Liver (tissue), 9 donors: ENCODE data around the gene NUBPL. TPM values are rescaled to one million over a fixed set of nuclear protein-coding genes. Genes with fewer than 3 reads are reported as not detected.

Experiments used
- DNase-seq: peaks from one replicate; pipeline ENCODE4 v3.0.0-alpha.2; 2017; ENCODE audit warnings: low spot score
- H3K27ac ChIP-seq, 2 donors: one replicate each; pipeline ENCODE4 v1.7.0; 2013; ENCODE audit warnings: inconsistent platforms in 2 of 2, low read length in 2 of 2, control low read depth in 1 of 2, low read depth in 1 of 2, mild to moderate bottlenecking in 1 of 2
- H3K27me3 ChIP-seq, 4 donors: one replicate each; pipeline versions ENCODE4 v1.6.1 to v1.7.0; 2013; ENCODE audit warnings: low read length in 3 of 4, inconsistent platforms in 1 of 4, mild to moderate bottlenecking in 1 of 4, moderate library complexity in 1 of 4; ENCODE audit not compliant: control insufficient read depth in 4 of 4, insufficient read depth in 4 of 4
- H3K36me3 ChIP-seq, 4 donors: one replicate each; pipeline versions ENCODE4 v1.6.1 to v1.7.0; 2013; ENCODE audit warnings: low read length in 3 of 4, mild to moderate bottlenecking in 3 of 4, low read depth in 1 of 4, moderate library complexity in 1 of 4; ENCODE audit not compliant: control insufficient read depth in 4 of 4, insufficient read depth in 3 of 4
- H3K4me1 ChIP-seq, 4 donors: one replicate each; pipeline versions ENCODE4 v1.6.1 to v1.7.0; 2013; ENCODE audit warnings: low read length in 3 of 4, mild to moderate bottlenecking in 3 of 4, moderate library complexity in 1 of 4; ENCODE audit not compliant: control insufficient read depth in 4 of 4, insufficient read depth in 4 of 4
- H3K4me3 ChIP-seq, 3 donors: one replicate each; pipeline versions ENCODE4 v1.6.1 to v1.7.0; 2013; ENCODE audit warnings: low read length in 3 of 3, control low read depth in 1 of 3, low read depth in 1 of 3, mild to moderate bottlenecking in 1 of 3
- H3K9ac ChIP-seq, 2 donors: one replicate each; pipeline ENCODE4 v1.7.0; 2013; ENCODE audit warnings: low read length in 2 of 2, mild to moderate bottlenecking in 2 of 2, moderate library complexity in 2 of 2, control low read depth in 1 of 2, low read depth in 1 of 2
- H3K9me3 ChIP-seq, 4 donors: one replicate each; pipeline versions ENCODE4 v1.6.1 to v1.7.0; 2013; ENCODE audit warnings: low read length in 3 of 4; ENCODE audit not compliant: control insufficient read depth in 4 of 4
- CTCF ChIP-seq: fragments of 150-350 bp; IDR thresholded peaks from 2 replicates; pipeline ENCODE4 v1.5.1; 2017; ENCODE audit warnings: improper control_type of control experiment, low read depth, low read length; ENCODE audit not compliant: missing input control
- FOXA1 ChIP-seq: IDR thresholded peaks from 2 replicates; pipeline ENCODE4 v1.6.1; 2016; ENCODE audit warnings: antibody characterized with exemption
- FOXA2 ChIP-seq: IDR thresholded peaks from 2 replicates; pipeline ENCODE4 v1.6.1; 2016; ENCODE audit warnings: antibody characterized with exemption
- GABPA ChIP-seq, 2 donors: IDR thresholded peaks in 1 of 2; conservative IDR thresholded peaks in 1 of 2; 2 replicates each; pipeline ENCODE4 v1.6.1; 2016; ENCODE audit warnings: antibody characterized with exemption in 2 of 2, mild to moderate bottlenecking in 1 of 2, moderate library complexity in 1 of 2
- HNF4A ChIP-seq, 2 donors: conservative IDR thresholded peaks; 2 replicates each; pipeline ENCODE4 v1.6.1; 2016; ENCODE audit warnings: antibody characterized with exemption in 2 of 2, mild to moderate bottlenecking in 2 of 2
- HNF4G ChIP-seq: IDR thresholded peaks from 2 replicates; pipeline ENCODE4 v1.6.1; 2016; ENCODE audit warnings: antibody characterized with exemption
- JUND ChIP-seq, 2 donors: IDR thresholded peaks; 2 replicates each; pipeline ENCODE4 v1.6.1; 2016; ENCODE audit warnings: antibody characterized with exemption in 2 of 2
- NR2F2 ChIP-seq: IDR thresholded peaks from 2 replicates; pipeline ENCODE4 v1.6.1; 2016; ENCODE audit warnings: antibody characterized with exemption
- RAD21 ChIP-seq, 2 donors: IDR thresholded peaks; 2 replicates each; pipeline ENCODE4 v1.6.1; 2016; ENCODE audit warnings: antibody characterized with exemption in 2 of 2, mild to moderate bottlenecking in 2 of 2
- RXRA ChIP-seq, 2 donors: IDR thresholded peaks; 2 replicates each; pipeline ENCODE4 v1.6.1; 2017 to 2018; ENCODE audit warnings: antibody characterized with exemption in 2 of 2, mild to moderate bottlenecking in 1 of 2
- SP1 ChIP-seq: IDR thresholded peaks from 2 replicates; pipeline ENCODE4 v1.6.1; 2018; ENCODE audit warnings: antibody characterized with exemption, mild to moderate bottlenecking
- TAF1 ChIP-seq: conservative IDR thresholded peaks from 2 replicates; pipeline ENCODE4 v1.6.1; 2016; ENCODE audit warnings: antibody characterized with exemption, mild to moderate bottlenecking
- YY1 ChIP-seq: IDR thresholded peaks from 2 replicates; pipeline ENCODE4 v1.6.1; 2016; ENCODE audit warnings: antibody characterized with exemption, mild to moderate bottlenecking
- whole genome bisulfite sequencing: extraction: QIAGEN DNeasy Blood & Tissue Kit; methylation state at CpG from one replicate; pipeline ENCODE4 v1.1.7; 2013; 5-methylcytosine and 5-hydroxymethylcytosine counted together
- polyA plus RNA-seq, 2 donors: library from polyadenylated mRNA; stranded (reverse) in 1 of 2; unstranded in 1 of 2; fragments of 200-250 nt in 1 of 2; fragments of >200 nt in 1 of 2; fragmentation: Nextera tagmentation in 1 of 2; extraction: Ambion mirVana in 1 of 2; gene quantifications; one replicate each; pipeline versions ENCODE4 v1.2.1 to v1.2.3, GENCODE V29; 2013 to 2015
- total RNA-seq, 2 donors: library from RNA; depleted of rRNA; stranded (reverse); fragments of >200 nt; gene quantifications; one replicate each; pipeline ENCODE4 v1.2.3, GENCODE V29; 2014
- TF ChIP-seq, protein P1 (sequence below): IDR thresholded peaks from 2 replicates; pipeline ENCODE4 v1.6.1; 2016; ENCODE audit warnings: antibody characterized with exemption
- TF ChIP-seq, protein P2 (sequence below): IDR thresholded peaks from 2 replicates; pipeline ENCODE4 v1.6.1; 2016; ENCODE audit warnings: antibody characterized with exemption
- TF ChIP-seq, protein P3 (sequence below): IDR thresholded peaks from 2 replicates; pipeline ENCODE4 v1.6.1; 2016; ENCODE audit warnings: antibody characterized with exemption
- donor health status: healthy.
- donor health status: healthy.
- donor health status: healthy.
- donor health status: healthy.
- donor health status: healthy.

NUBPL gene
- total and polyA plus RNA-seq, 4 donors = 4.2 to 9.3 (median 6.7) TPM

DNA sequence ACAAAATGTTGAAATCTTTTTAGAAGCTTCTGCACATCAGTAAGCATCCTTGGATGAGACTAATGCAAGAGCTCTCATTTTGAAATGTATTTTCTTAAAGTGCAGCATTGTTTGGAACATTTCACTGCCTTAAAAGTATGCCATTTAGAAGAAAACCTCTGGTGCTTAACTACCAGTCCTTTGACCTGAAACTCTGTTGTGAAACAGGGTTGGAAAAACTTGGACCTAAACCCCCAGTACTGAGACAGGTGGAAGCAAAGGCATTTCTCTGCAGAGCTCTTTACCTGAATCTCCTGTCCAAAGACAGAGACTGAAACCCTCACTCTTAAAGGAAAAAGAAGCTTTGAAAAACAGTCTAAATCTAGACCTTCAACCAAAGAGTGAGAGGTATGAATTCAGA lies 207.2 kb downstream of the NUBPL start:
- TF ChIP-seq SP1 (no peak), HNF4A (conservative IDR thresholded peaks at IDR 0.05) (peak; percentile 13 to 37)
- H3K36me3 ChIP-seq = no peaks in the 10 kb centered on the region

DNA sequence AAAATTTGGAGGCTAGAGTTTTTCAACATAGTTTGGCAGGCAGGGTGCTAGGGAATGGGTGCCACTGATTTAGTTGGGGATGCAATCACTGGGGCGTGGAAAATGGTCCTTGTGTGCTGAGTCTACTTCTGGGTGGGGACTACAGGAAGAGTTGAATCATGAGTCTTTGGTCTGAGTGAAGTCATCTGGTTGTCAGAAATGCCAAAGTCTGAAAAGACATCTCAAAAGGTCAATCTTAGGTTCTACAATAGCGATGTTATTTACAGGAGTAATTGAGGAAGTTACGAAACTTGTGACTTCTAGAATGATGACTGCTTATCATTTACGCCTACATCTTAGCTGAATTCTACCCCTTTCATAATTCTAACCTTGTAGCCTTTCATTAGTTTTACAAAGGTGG lies 209.1 kb downstream of the NUBPL start:
- no peak overlapping the region for H3K9ac ChIP-seq
- no peak overlapping the region for H3K4me3 ChIP-seq
- H3K27ac ChIP-seq = no peak overlapping the region

More for the DNA sequence above, 207.2 kb downstream of the NUBPL start:
- no peak overlapping the region for H3K4me3 ChIP-seq
- no peaks in the 10 kb centered on the region for H3K9me3 ChIP-seq
- H3K9ac ChIP-seq = no peak overlapping the region
- no peaks in the 10 kb centered on the region for H3K4me1 ChIP-seq
- no peaks in the 10 kb centered on the region for H3K27me3 ChIP-seq
- DNase-seq = no peak
- H3K27ac ChIP-seq = no peak overlapping the region

DNA sequence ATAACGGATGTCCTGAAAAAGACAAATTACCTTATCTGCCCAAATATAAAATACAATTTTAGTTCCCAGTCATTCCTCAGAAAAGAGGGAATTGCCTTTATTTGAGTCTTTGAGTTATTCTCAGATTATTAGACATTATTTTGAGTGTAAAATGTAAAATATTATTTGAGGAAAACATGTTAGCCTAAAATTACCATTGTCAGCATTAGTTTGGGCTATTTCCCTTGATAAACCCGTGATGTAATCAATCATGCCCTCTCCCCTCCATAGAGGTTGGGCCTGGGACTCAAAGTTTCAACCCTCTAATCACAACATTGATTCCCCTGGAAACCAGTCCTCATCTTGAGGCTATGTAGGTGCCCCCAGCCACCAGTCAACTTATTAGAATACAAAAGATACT lies 213.4 kb downstream of the NUBPL start:
- Histone ChIP-seq H3K9me3 (no peaks in the 10 kb centered on the region), H3K9ac (no peak overlapping the region), H3K27me3 (no peaks in the 10 kb centered on the region), H3K36me3 (no peaks in the 10 kb centered on the region), H3K27ac (no peak overlapping the region), H3K4me1 (peaks cover 0 to 1% (median 0%) of the 10 kb centered on the region in 4 donors), H3K4me3 (no peak overlapping the region)
- DNase-seq = no peak
- 95% methylated on average over 2 of the region's 2 CpGs for WGBS
- TF ChIP-seq TAF1 (no peak), RAD21 (IDR thresholded peaks at IDR 0.05) (no peak), FOXA2 (no peak), FOXA1 (no peak), YY1 (no peak)

More for the DNA sequence above, 209.1 kb downstream of the NUBPL start:
- Histone ChIP-seq H3K27me3 (no peaks in the 10 kb centered on the region), H3K9me3 (no peaks in the 10 kb centered on the region), H3K4me1 (no peaks in the 10 kb centered on the region), H3K36me3 (no peaks in the 10 kb centered on the region)
- no peak for TF ChIP-seq JUND (IDR thresholded peaks at IDR 0.05)
- TF ChIP-seq, protein P1, sequence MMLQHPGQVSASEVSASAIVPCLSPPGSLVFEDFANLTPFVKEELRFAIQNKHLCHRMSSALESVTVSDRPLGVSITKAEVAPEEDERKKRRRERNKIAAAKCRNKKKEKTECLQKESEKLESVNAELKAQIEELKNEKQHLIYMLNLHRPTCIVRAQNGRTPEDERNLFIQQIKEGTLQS = no peak
- TF ChIP-seq, protein P2, sequence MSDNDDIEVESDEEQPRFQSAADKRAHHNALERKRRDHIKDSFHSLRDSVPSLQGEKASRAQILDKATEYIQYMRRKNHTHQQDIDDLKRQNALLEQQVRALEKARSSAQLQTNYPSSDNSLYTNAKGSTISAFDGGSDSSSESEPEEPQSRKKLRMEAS = no peak
- TF ChIP-seq, protein P3, sequence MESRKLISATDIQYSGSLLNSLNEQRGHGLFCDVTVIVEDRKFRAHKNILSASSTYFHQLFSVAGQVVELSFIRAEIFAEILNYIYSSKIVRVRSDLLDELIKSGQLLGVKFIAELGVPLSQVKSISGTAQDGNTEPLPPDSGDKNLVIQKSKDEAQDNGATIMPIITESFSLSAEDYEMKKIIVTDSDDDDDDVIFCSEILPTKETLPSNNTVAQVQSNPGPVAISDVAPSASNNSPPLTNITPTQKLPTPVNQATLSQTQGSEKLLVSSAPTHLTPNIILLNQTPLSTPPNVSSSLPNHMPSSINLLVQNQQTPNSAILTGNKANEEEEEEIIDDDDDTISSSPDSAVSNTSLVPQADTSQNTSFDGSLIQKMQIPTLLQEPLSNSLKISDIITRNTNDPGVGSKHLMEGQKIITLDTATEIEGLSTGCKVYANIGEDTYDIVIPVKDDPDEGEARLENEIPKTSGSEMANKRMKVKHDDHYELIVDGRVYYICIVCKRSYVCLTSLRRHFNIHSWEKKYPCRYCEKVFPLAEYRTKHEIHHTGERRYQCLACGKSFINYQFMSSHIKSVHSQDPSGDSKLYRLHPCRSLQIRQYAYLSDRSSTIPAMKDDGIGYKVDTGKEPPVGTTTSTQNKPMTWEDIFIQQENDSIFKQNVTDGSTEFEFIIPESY = no peak
- 87% methylated on average over 4 of the region's 4 CpGs for whole genome bisulfite sequencing
- DNase-seq = no peak

DNA sequence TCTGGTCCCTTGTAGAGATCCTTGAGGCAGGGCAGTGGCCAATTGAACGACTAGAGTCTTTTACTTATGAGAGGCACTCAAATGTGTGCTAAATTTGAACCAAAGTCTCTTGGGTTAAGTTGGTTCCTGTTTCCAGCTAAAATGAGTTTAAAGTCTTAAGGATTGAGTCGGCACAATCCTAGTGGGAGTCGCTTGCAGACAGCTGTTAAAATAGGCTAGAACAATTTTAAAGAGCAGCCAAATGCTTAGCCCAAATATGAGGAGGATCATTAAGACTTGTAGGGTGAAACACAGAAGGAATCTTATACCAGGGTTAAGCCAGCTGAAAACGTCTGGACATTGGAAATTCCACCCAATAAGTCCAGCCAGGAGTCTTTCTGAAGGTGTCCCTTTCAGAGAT lies 216.1 kb downstream of the NUBPL start:
- no peak overlapping the region for H3K27ac ChIP-seq
- H3K9ac ChIP-seq = no peak overlapping the region
- no peaks in the 10 kb centered on the region for H3K36me3 ChIP-seq
- no peak for DNase-seq
- no peak overlapping the region for H3K4me3 ChIP-seq
- H3K4me1 ChIP-seq = peaks cover 0 to 4% (median 3%) of the 10 kb centered on the region in 4 donors
- no peaks in the 10 kb centered on the region for H3K27me3 ChIP-seq
- 89% methylated on average over 4 of the region's 4 CpGs for WGBS
- H3K9me3 ChIP-seq = no peaks in the 10 kb centered on the region
- TF ChIP-seq JUND (IDR thresholded peaks at IDR 0.05) (no peak), RXRA (IDR thresholded peaks at IDR 0.05) (no peak), HNF4A (conservative IDR thresholded peaks at IDR 0.05) (no peak), GABPA (IDR thresholded peaks at IDR 0.05 in 1 of 2, conservative IDR thresholded peaks at IDR 0.05 in 1 of 2) (no peak), YY1 (no peak), RAD21 (IDR thresholded peaks at IDR 0.05) (no peak), HNF4G (no peak), SP1 (no peak), NR2F2 (no peak), CTCF (no peak)
- TF ChIP-seq, protein P3 = no peak
- TF ChIP-seq, protein P1 = no peak
